Duodenal mucosa (tissue), 2 donors: ENCODE results near the gene GAL3ST3.
"Not testable (repeated sequence)": the region's sequence is repeated elsewhere in the genome, so short reads cannot be mapped to it uniquely, and the experiment has no call there.

Source experiments
- H3K27ac ChIP-seq: one replicate; pipeline ENCODE4 v1.7.0; 2013; ENCODE audit warnings: low read depth, low read length
- H3K27me3 ChIP-seq, 2 donors: one replicate each; pipeline ENCODE4 v1.7.0; 2013; ENCODE audit warnings: low read length in 2 of 2, control low read depth in 1 of 2; ENCODE audit not compliant: insufficient read depth in 2 of 2, control insufficient read depth in 1 of 2
- H3K36me3 ChIP-seq, 2 donors: one replicate each; pipeline ENCODE4 v1.7.0; 2013; ENCODE audit warnings: low read length in 2 of 2, control low read depth in 1 of 2; ENCODE audit not compliant: insufficient read depth in 2 of 2, control insufficient read depth in 1 of 2
- H3K4me1 ChIP-seq, 2 donors: one replicate each; pipeline ENCODE4 v1.7.0; 2013; ENCODE audit warnings: low read length in 2 of 2, control low read depth in 1 of 2; ENCODE audit not compliant: insufficient read depth in 2 of 2, control insufficient read depth in 1 of 2
- H3K4me3 ChIP-seq, 2 donors: one replicate each; pipeline ENCODE4 v1.7.0; 2013; ENCODE audit warnings: low read length in 2 of 2, low read depth in 1 of 2
- H3K9ac ChIP-seq, 2 donors: one replicate each; pipeline ENCODE4 v1.7.0; 2013; ENCODE audit warnings: low read length in 2 of 2, low read depth in 1 of 2
- H3K9me3 ChIP-seq, 2 donors: one replicate each; pipeline ENCODE4 v1.7.0; 2013; ENCODE audit warnings: low read length in 2 of 2, control low read depth in 1 of 2; ENCODE audit not compliant: control insufficient read depth in 1 of 2

GAL3ST3 gene

GRCh38 chr11:66014804-66015453 lies 34.0 kb downstream of the GAL3ST3 start:
- Histone ChIP-seq H3K36me3 (no peaks in the 10 kb centered on the region), H3K4me3 (no peak overlapping the region), H3K27ac (no peak overlapping the region), H3K9me3 (no peaks in the 10 kb centered on the region), H3K9ac (no peak overlapping the region), H3K27me3 (peaks cover 28 to 33% of the 10 kb centered on the region in 2 donors), H3K4me1 (no peaks in the 10 kb centered on the region)

GRCh38 chr11:66013762-66014100 lies 35.2 kb downstream of the GAL3ST3 start:
- no peaks in the 10 kb centered on the region for H3K9me3 ChIP-seq
- H3K9ac ChIP-seq, result no peak overlapping the region
- no peaks in the 10 kb centered on the region for H3K4me1 ChIP-seq
- H3K36me3 ChIP-seq, result no peaks in the 10 kb centered on the region
- H3K27ac ChIP-seq, result no peak overlapping the region
- H3K27me3 ChIP-seq, result peaks cover 28 to 33% of the 10 kb centered on the region in 2 donors
- no peak overlapping the region for H3K4me3 ChIP-seq

- no peak overlapping the region for H3K4me3 ChIP-seq
- H3K36me3 ChIP-seq, result no peaks in the 10 kb centered on the region
- no peak overlapping the region for H3K27ac ChIP-seq
- H3K9me3 ChIP-seq, result no peaks in the 10 kb centered on the region
- H3K4me1 ChIP-seq, result no peaks in the 10 kb centered on the region
- peaks cover 28 to 33% of the 10 kb centered on the region in 2 donors for H3K27me3 ChIP-seq
- no peak overlapping the region for H3K9ac ChIP-seq
Measured at GRCh38 chr11:66012946-66013761, 35.8 kb downstream of the GAL3ST3 start.

GRCh38 chr11:66012371-66012945 lies 36.5 kb downstream of the GAL3ST3 start:
- peaks cover 28 to 33% of the 10 kb centered on the region in 2 donors for H3K27me3 ChIP-seq
- no peak overlapping the region for H3K4me3 ChIP-seq
- H3K9me3 ChIP-seq, result no peaks in the 10 kb centered on the region
- no peak overlapping the region for H3K9ac ChIP-seq
- H3K27ac ChIP-seq, result no peak overlapping the region
- H3K36me3 ChIP-seq, result no peaks in the 10 kb centered on the region
- H3K4me1 ChIP-seq, result no peaks in the 10 kb centered on the region

- H3K27ac ChIP-seq, result no peak within 1 kb of the TSS
- H3K4me3 ChIP-seq, result no peak within 1 kb of the TSS
Measured at GRCh38 chr11:66011785-66012303, 37.1 kb downstream of the GAL3ST3 start, which contains the start of gene CST6. TSS of gene CST6 (plus strand) at chr11:66012008. CDS start at chr11:66012045, 37 bp downstream.

GRCh38 chr11:66011239-66011784 lies 37.6 kb downstream of the GAL3ST3 start:
- H3K36me3 ChIP-seq, result no peaks in the 10 kb centered on the region
- H3K4me1 ChIP-seq, result no peaks in the 10 kb centered on the region
- H3K27me3 ChIP-seq, result peaks cover 28 to 33% of the 10 kb centered on the region in 2 donors
- no peak overlapping the region for H3K4me3 ChIP-seq
- no peak overlapping the region for H3K27ac ChIP-seq
- H3K9me3 ChIP-seq, result no peaks in the 10 kb centered on the region
- no peak overlapping the region for H3K9ac ChIP-seq

More at GRCh38 chr11:66011785-66012303, 37.1 kb downstream of the GAL3ST3 start, which contains the start of gene CST6:
- no peaks in the 10 kb centered on the region for H3K4me1 ChIP-seq
- H3K27me3 ChIP-seq, result peaks cover 28 to 33% of the 10 kb centered on the region in 2 donors
- H3K9me3 ChIP-seq, result no peaks in the 10 kb centered on the region
- no peak within 1 kb of the TSS for H3K9ac ChIP-seq
- H3K36me3 ChIP-seq, result no peaks in the 10 kb centered on the region

- H3K36me3 ChIP-seq, H3K9ac ChIP-seq, H3K27ac ChIP-seq, H3K9me3 ChIP-seq, H3K4me1 ChIP-seq, H3K4me3 ChIP-seq: not testable (repeated sequence)
- H3K27me3 ChIP-seq, result peaks cover 28 to 33% of the 10 kb centered on the region in 2 donors
Measured at GRCh38 chr11:66010036-66010435, 38.9 kb downstream of the GAL3ST3 start.

- Histone ChIP-seq H3K9me3 (no peaks in the 10 kb centered on the region), H3K9ac (no peak overlapping the region), H3K36me3 (peaks cover 8 to 11% of the 10 kb centered on the region in 2 donors), H3K4me1 (peaks cover 0 to under 1% of the 10 kb centered on the region in 2 donors), H3K27ac (no peak overlapping the region), H3K27me3 (peaks cover 25 to 29% of the 10 kb centered on the region in 2 donors), H3K4me3 (no peak overlapping the region)
Measured at GRCh38 chr11:66008468-66009101, 40.4 kb downstream of the GAL3ST3 start.

GRCh38 chr11:66008095-66008467 lies 40.9 kb downstream of the GAL3ST3 start:
- Histone ChIP-seq H3K4me3 (no peak overlapping the region), H3K27me3 (peaks cover 20 to 24% of the 10 kb centered on the region in 2 donors), H3K4me1 (peaks cover 4 to 6% of the 10 kb centered on the region in 2 donors), H3K27ac (no peak overlapping the region), H3K36me3 (peaks cover 8 to 11% of the 10 kb centered on the region in 2 donors), H3K9ac (no peak overlapping the region), H3K9me3 (no peaks in the 10 kb centered on the region)
